LHCN-M2 (cell line): ENCODE data around the gene PLEKHM1. TPM values are rescaled to one million over a fixed set of nuclear protein-coding genes. Genes with fewer than 3 reads are reported as not detected.

Source experiments
- DNase-seq: peaks from one replicate; pipeline ENCODE4 v3.0.0-alpha.2; 2012; ENCODE audit warnings: low read depth
- total RNA-seq: library from RNA; depleted of rRNA; stranded (reverse); fragments of >200 nt; gene quantifications from 2 replicates; pipeline ENCODE4 v1.2.3, GENCODE V29; 2014

PLEKHM1 gene
- total RNA-seq, 1 experiment from 2014 or later, result 27.2 TPM

- DNase-seq, result no peak
Observed at GRCh38 chr17:45427181-45427835, 63.2 kb downstream of the PLEKHM1 start.

- no peak for DNase-seq
Observed at GRCh38 chr17:45426561-45426960, 64.0 kb downstream of the PLEKHM1 start.

GRCh38 chr17:45425984-45426413 lies 64.5 kb downstream of the PLEKHM1 start:
- DNase-seq, result no peak

- DNase-seq, result peak; percentile 49
Observed at GRCh38 chr17:45425125-45425983, 65.2 kb downstream of the PLEKHM1 start.

GRCh38 chr17:45424769-45425124 lies 65.8 kb downstream of the PLEKHM1 start:
- no peak for DNase-seq

GRCh38 chr17:45423975-45424335 lies 66.6 kb downstream of the PLEKHM1 start:
- no peak for DNase-seq

GRCh38 chr17:45423304-45423974 lies 67.1 kb downstream of the PLEKHM1 start:
- no peak for DNase-seq

GRCh38 chr17:45414990-45415881 lies 75.3 kb downstream of the PLEKHM1 start:
- DNase-seq, result no peak

- no peak for DNase-seq
Observed at GRCh38 chr17:45413498-45413923, 77.0 kb downstream of the PLEKHM1 start.

- no peak for DNase-seq
Observed at GRCh38 chr17:45411348-45412105, 79.0 kb downstream of the PLEKHM1 start.

GRCh38 chr17:45410144-45411091 lies 80.1 kb downstream of the PLEKHM1 start:
- DNase-seq, result no peak

- no peak for DNase-seq
Observed at GRCh38 chr17:45409659-45410076, 80.9 kb downstream of the PLEKHM1 start.

GRCh38 chr17:45408611-45409421 lies 81.7 kb downstream of the PLEKHM1 start:
- no peak for DNase-seq

- no peak for DNase-seq
Observed at GRCh38 chr17:45406107-45406506, 84.4 kb downstream of the PLEKHM1 start.

GRCh38 chr17:45405250-45406086 lies 85.1 kb downstream of the PLEKHM1 start:
- DNase-seq, result no peak

GRCh38 chr17:45404870-45405249 lies 85.7 kb downstream of the PLEKHM1 start:
- DNase-seq, result no peak

GRCh38 chr17:45403906-45404490 lies 86.5 kb downstream of the PLEKHM1 start:
- DNase-seq, result no peak
